Measurements from ENCODE around the gene ZNF428.
A peak's percentile ranks its signal among the peaks of the same experiment; 100 is the strongest.
"Not testable (repeated sequence)": the region's sequence is repeated elsewhere in the genome, so short reads cannot be mapped to it uniquely, and the experiment has no call there.

The ZNF428 gene, protein sequence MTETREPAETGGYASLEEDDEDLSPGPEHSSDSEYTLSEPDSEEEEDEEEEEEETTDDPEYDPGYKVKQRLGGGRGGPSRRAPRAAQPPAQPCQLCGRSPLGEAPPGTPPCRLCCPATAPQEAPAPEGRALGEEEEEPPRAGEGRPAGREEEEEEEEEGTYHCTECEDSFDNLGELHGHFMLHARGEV

DNA sequence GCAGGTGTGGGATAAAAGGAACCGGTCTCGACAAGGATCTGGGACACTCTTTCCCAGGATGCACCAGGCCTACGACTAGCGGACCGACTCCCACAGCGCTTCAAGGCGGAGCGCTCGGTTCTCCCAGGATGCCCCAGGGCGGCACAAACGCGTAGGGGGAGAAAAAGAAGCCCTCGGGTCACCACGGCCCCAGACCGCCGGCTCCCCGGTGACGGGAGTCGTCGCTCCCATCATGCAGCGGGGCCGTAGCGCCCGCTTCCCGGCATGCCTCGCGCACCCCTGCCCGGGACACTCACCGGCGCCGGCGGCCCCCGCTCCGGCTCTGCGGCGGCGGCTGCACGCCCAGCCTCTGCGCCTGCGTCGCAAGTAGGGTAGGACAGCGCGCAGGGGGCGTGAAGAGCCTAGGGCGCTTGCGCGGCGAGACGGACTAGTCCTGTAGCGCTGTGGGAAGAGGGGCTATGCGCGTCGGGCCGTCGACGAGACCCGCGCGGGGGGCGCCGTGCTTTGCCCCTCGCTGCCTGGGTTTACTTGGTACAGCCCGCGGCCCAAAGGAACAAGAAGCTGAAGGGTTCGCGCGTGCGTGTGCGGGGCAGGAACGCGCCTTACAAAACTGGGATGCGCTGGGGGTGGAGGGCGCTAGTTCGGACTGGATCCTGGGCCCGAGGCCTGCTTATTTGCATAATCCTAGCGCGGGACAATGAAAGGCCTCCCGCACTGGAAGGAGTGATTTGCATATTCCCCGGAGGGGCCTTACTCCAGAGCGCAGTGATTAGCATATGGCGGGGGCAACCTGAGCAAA, at the start of gene ZNF428:
Gene ZNF428 (minus strand): TSS at position 368 of the 799 bp plus-strand sequence. CDS start 5,325 bp downstream, outside the sequence.
- peak; percentile 83 to 88 for DNase-seq

DNA sequence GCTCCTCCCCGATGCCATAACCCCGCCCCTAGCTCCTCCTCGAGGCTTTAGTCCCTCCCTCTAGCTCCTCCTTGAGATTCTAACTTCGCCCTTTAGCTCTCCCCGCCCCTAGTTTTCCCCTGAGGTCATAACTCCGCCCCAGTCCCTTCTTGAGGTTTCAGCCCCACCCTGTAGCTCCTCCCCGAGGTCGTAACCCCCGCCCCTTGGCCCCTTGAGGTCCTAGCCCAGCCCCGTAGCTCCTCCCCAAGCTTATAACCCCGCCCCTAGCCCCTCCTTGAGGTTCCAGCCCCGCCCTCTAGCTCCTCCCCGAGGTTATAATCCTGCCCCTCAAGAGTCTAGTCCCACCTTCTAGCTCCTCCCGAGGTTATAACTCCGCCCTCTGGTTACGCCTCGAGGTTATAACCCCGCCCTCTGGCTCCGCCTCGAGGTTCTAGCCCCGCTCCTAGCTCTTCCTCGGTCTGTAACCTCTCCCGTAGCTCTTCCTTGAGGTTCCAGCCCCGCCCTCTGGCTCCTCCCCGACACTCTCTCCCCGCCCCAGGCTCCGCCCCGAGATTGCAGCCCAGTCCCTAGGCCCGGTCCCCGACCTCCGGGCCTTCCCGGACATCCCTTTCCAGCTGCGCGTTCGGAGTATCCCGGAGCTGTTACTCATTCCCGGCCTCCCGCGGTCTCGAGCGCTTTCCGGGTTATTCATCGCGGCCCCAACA, 49.1 kb upstream of the ZNF428 start:
- DNase-seq: peak; percentile 93 to 96

DNA sequence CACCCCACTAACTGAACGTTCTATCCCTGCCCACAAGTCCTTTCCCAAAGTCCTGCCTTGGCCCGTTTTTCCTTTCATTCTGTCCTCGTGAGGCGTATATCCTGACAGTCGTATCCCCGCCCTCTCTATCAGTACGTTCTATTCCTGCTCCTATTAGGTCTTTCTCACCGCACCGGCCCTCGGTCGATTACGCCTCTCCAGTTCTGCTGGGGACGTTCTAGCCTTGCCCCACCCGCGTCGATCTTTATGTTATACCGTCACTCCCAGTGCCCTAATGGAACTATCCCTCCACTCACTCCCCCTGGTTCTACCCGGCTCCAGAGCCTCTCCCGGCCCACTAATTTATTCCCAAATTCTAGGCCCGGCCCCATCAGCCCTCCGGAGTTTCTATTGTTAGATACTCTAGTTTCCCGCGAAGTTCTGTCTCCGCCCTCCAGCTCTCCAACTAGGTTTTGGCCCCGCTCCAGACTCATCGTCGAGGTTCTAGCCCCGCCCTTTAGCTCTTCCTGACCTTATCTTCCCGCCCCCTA, 48.5 kb upstream of the ZNF428 start:
- peak; percentile 68 to 78 for DNase-seq

DNA sequence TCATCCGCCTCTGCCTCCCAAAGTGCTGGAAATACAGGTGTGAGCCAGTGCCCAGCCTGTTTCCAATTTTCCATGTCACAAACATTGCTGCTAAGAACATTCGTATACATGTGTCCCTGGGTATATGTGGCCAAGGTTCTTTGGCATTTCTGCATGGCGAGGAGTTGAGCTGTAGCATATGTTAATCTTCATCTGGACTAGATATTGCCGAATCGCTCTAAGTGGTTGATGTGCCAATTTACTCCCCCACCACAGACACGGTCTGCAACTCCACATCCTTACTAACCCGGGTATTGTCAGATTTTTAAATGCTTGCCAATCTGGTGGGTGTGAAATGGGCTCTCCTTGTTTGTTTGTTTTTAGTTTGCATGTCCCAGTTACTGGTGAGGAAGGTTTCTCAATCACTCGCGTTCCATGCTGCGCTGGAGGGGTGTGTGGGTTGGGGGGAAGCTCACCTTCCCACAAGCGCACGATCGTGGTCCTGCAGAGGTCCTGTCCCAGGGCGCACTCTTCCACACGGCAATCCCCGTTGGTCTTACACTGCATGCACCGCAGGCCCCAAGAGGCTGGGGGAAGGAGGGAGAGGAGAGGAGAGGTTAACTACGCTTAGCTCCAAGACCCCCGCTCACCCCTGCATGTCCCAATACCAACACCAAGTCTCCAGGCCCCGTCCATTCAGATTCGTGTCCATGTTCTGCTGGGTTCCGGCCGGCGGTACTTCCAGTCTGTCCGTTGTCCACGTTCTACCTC, 47.9 kb upstream of the ZNF428 start:
- DNase-seq: no peak

DNA sequence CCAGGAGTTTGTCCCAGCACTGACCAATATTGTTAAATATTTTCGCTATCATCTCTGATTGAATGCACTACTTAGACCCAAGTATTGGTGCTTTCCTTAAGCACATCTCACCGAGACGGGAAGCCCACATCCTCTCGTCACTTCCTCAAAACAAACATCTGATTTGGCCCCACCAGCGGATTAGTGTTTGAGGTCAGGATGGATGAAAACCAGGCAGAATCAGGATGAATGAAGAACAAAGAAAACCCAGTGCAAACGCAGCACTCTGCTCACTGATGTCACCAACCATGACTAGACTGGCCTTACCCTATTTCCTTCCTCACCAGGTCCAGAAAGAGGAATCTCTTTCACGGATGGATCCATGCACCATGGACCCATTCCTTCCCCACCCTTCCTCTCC, 44.6 kb upstream of the ZNF428 start:
- DNase-seq: no peak

DNA sequence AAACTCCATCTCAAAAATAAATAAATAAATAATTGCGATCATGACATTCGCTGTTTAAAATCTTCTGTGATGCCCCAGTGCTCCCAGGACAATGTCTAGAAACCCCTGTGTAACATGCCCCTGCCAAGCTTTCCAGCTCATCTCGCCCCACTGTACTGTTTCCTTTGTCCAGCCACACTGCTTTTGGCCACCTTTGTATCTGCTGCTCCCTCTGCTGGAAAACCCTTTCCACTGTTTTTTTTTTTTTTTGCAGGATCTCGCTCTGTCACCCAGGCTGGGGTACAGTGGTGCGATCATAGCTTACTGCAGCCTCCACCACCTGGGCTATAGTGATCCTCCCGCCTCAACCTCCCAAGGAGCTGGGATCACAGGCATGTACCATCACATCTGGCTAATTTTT, 43.1 kb upstream of the ZNF428 start:
- peak in 1 of 2 experiments; percentile 30 for DNase-seq

DNA sequence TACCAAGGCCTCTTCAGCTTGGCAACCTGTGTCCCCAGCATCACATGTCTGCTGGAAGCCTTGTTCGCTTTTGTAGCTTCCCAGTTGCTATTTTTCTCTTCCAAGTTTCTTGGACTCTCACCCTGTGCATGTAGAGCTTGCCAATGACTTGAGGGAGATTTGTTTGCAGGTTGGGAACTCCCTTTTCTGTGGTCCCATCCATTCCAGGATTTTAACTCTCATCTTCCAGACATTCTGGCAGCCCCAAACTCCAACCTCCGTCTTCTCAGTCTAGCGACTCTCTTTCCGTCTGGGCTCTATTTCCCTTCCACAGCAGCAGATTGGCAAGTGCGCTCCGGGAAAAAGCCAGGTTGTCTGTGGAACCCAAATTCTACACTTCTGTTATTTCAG, 41.5 kb upstream of the ZNF428 start:
- DNase-seq: no peak

DNA sequence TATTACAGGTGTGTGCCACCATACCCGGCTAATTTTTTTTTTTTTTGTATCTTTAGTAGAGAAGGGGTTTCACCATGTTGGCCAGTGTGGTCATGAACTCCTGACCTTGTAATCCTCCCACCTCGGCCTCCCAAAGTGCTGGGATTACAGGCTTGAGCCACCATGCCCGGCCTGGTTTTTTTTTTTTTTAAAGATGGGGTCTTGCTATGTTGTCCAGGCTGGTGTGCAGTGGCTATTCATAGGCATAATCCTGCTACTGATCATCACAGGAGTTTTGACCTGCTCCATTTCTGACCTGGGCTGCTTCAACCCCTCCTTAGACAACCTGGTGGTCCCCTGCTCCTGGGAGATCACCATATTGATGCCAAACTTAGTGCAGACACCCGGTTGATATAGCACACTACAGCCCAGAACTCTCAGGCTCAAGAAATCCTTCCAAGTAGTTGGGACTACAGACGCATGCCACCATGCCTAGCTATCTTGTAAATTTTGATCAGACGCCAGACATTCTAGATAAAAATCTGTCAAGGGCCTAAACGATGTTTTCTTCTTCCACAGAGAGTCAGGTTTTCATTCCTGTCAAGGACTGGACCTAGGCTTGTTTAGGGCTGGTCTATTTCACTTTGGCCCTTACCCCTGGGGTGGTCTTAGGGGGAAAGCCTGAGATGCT, 41.0 kb upstream of the ZNF428 start:
- DNase-seq: no peak

DNA sequence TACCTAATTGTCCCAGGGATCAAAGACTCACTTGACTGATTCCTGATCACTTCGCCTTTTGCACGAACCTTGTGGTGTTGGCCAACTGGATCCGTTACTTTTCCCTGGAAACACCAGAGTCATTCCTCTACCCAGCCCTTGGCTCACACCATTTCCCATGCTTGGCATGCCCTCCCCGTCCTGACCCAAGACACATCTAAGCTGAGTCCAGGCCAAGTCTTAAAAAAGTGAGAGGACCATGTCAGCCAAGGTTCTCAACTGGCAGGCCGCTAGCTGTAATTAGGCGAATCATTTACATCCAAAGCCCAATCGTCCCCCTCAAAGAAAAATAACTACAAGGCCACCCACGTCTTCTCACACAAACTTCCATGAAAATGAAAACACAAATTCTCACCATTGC, 39.1 kb upstream of the ZNF428 start:
- DNase-seq: no peak

DNA sequence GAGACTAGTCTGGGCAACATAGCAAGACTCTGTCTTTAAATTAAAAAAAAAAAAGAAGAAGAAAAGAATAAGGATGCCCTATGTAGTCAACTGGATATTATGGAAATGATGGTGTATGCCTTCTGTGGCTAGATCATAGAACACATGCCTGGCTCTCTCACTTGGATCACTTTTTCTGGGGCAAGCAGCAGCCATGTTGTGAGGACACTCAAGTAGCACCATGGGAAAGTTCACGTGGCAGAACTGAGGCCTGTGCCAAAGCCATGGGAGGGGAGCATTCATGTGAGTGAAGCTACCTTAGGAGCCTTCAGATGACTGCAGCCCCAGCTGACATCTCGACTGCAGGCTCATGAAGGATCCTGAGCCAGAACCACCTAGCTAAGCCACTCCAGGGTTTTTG, 38.6 kb upstream of the ZNF428 start:
- DNase-seq: no peak

DNA sequence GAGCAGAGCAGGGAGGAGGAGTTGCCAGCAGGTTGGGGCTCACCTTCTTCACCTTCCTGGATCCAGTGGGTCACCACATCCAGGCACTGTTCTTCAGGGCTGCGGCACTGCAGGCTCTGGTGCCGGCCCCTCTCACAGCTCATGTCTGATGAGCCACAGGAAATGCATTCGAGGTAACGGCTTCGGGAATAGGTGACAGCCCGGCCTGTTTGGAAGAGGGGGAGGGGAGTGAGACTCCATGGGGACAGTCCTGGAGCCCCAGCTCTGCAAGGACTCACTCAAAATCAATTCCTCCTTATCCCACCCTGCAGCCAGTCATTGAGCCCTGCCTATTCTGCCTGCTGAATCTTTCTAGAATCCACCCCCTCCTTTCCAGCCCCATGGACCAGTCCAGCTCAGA, 37.0 kb upstream of the ZNF428 start:
- no peak for DNase-seq

DNA sequence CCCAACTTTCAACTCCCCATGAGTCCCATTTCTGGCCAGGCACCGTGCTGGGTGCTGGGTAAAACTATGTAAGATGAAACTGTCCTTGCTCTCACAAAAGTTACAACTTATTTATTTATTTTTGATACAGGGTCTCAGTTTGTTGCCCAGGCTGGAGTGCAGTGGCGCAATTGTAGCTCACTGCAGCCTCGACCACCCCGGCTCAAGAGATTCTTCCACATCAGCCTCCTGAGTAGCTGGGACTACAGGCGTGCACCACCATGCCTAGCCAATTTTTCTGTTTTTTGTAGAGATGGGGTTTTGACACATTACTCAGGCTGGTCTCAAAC, 33.1 kb upstream of the ZNF428 start:
- DNase-seq: no peak

DNA sequence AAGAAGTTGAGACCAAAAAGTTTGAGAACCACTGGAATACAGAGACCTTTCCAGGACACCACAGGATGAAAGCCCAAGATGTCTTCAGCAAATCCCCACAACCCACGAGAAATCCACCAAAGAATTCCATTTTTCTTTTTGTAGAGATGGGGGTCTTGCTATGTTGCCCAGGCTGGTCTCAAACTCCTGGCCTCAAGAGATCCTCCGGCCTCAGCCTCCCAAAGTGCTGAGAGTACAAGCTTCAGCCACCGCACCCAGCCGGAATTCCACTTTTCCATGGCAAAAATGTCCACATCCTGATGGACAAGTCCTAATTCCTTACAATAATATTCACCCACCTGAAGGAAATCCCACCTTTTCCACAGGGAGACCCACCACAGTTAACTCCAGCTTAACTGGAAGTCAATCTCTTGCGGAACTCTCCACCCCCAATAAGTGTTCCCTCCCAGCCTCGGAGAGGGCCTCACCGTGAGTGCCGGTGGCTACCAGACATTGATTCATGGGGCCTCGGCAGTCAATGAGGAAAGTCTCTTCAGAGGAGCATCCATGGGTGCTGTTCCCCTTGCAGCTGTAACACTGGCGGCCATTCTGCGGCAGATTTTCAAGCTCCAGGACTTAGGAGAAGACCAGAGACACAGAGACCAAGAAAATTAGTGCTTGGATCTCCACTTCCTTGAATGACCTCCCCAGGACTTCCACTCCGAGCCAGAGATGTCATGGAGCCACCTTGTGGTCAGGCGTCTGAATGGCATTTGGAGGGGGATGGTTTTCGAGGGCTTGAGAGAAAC, 32.5 kb upstream of the ZNF428 start:
- peak; percentile 39 to 40 for DNase-seq

DNA sequence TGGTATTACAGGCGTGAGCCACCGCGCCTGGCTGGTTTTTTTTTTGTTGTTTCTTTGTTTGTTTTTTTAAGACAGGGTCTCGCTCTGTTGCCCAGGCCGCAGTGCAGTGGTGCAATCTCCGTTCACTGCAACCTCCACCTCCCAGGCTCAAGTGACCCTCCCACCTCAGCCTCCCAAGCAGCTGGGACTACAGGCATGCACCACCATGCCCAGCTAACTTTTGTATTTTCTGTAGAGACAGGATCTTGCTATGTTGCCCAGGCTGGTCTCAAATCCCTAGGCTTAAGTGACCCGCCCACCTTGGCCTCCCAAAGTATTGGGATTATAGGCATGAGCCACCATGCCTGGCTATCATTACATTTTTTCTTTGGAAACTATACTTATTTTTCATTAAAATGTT, 30.8 kb upstream of the ZNF428 start:
- DNase-seq: not testable (repeated sequence)

DNA sequence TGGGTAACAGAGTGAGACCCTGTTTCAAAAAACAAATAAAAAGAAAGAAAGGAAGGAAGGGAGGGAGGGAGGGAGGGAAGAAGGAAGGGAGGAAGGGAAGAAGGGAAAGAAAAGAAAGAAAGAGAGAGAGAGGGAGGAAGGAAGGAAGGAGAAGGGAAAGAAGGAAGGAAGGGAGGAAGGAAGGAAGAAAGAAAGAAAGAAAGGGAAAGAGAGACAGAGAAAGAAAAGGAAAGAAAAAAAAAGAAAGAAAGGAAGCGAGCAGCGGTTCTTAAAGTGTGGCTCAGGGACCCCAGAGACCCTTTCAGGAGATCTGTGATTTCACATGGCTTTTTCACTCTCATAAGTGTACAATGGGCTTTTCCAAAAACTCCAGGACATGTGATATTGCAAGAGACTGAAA, 30.1 kb upstream of the ZNF428 start:
- DNase-seq: no peak

DNA sequence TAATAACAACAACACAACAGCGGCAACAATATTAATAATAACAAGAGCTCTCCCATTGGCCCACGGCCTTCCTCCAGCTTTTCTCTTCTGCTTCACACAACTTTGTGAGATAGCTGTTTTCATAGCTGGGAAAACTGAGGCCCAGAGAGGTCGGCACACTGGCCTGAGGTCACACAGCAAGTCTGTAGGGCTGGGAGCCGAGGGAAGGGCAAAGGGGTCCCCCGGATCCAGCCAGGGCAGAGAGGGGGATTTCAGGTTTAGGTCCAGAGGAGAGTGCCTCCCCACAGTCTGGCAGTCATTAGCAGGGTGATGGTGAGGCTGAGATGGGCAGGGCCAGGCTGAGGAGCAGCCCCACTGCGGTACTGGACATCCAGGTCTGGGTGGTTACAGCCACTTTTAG, 29.2 kb upstream of the ZNF428 start:
- DNase-seq: no peak

DNA sequence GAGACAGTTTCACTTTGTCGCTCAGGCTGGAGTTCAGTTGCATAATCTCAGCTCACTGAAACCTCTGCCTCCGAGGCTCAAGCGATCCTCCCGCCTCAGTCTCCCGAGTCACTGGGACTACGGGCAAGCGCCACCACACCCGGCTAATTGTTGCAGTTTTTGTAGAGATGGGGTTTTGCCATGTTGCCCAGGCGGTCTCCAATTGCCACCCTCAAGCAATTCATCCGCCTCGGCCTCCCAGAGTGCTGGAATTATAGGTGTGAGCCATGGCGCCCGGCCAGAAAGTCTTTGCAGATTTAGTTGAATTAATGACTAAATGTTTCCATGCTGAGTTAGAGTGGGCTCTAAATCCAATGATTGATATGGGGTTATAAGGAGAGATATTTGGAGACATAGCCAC, 24.8 kb upstream of the ZNF428 start:
- no peak for DNase-seq

DNA sequence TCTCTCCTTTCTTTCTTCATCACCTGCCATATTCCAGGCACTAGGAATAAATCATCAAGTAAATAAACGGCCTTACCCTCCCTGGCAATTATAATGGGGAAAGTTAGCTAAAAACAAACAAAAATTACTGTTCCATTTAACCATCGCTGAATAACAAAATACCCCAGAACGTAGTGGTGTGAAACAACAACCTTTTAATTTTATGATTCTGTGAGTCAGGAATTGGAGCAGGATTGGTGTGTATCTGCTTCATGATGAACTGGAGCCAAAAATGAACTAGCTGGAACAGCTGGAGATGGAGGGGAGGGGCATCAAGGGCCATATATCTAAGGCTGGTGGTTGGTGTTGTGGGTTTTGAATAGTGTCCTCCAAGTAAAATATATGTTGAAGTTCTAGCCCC, 23.9 kb upstream of the ZNF428 start:
- DNase-seq: no peak

DNA sequence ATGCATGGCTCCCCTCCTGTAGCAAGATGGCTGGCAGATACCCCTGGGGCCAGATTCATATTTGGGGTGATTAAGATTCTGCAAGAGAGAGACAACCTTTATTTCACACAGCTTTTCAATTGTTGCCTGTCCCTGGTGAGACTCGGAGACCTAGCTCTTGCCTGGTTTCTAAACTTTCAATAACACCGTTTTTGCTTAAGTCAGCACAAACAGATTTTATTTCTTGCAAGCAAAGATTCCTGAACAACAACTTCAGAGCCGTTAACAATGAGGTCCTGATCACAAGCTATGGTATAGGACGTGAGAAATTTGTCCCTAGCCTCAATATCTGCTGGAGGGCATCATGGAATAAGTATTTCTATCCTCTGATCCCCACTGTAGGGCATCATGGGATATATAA, 23.1 kb upstream of the ZNF428 start:
- no peak for DNase-seq

DNA sequence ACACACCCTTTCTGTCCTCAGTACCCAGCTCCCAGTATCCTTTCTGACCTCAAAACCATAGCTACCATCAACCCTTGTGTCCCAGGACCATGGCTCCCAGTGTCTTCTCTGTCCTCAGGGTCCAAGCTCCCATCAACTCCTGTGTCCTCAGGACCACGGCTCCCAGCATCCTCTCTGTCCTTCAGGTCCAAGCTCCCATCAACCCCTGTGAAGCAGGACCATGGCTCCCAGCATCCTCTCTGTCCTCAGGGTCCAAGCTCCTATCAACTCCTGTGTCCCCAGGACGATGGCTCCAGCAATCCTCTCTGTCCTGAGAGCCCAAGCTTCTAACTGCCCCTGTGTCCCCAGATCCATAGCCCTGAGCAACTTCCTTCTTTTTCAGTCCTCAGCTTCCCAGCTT, 21.9 kb upstream of the ZNF428 start:
- DNase-seq: no peak

DNA sequence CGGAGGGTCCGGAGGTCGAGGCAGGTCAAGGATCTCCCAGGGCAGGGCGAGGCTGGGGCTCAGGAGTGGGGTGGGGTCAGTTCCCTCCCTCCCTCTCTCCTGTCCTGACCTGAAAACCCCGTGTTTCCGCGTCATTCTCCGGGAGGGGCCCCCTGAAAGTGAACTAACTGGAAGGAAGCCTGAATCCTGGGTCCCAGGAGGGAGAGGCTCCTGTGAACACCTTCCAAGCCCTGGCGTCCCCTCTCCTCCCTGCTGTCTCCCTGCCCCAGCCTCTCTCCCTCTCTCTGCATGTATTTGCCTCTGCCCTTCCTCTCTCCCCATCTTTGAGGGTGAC, 21.0 kb upstream of the ZNF428 start:
- no peak for DNase-seq

All from SHP77 (cell line).